ENCODE data around the gene ATP5F1D. TPM values are rescaled to one million over a fixed set of nuclear protein-coding genes. Genes with fewer than 3 reads are reported as not detected.

ATP5F1D gene
- total RNA-seq, 1 donor from 2014 or later, result 501 TPM

GRCh38 chr19:1285737-1286360 lies 44.3 kb downstream of the ATP5F1D start, which contains the start of gene EFNA2:
Gene EFNA2 (plus strand): TSS chr19:1285873. CDS start chr19:1286169, 296 bp downstream.
- no peak for DNase-seq
- H3K4me1 ChIP-seq, result peaks cover 12% of the 10 kb centered on the region
- peaks cover 78% of the 10 kb centered on the region for H3K27me3 ChIP-seq (ENCODE audit: low read depth)
- no peaks in the 10 kb centered on the region for H3K36me3 ChIP-seq
- TF ChIP-seq, protein P1, sequence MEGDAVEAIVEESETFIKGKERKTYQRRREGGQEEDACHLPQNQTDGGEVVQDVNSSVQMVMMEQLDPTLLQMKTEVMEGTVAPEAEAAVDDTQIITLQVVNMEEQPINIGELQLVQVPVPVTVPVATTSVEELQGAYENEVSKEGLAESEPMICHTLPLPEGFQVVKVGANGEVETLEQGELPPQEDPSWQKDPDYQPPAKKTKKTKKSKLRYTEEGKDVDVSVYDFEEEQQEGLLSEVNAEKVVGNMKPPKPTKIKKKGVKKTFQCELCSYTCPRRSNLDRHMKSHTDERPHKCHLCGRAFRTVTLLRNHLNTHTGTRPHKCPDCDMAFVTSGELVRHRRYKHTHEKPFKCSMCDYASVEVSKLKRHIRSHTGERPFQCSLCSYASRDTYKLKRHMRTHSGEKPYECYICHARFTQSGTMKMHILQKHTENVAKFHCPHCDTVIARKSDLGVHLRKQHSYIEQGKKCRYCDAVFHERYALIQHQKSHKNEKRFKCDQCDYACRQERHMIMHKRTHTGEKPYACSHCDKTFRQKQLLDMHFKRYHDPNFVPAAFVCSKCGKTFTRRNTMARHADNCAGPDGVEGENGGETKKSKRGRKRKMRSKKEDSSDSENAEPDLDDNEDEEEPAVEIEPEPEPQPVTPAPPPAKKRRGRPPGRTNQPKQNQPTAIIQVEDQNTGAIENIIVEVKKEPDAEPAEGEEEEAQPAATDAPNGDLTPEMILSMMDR (IDR thresholded peaks at IDR 0.05; ENCODE audit: borderline replicate concordance), result no peak
- intact Hi-C loops (cut with micrococcal nuclease), result no loop called here
- H3K9me3 ChIP-seq (replicated peaks), result no peaks in the 10 kb centered on the region
- H3K27ac ChIP-seq (replicated peaks), result no peak within 1 kb of the TSS
- peak within 1 kb of the TSS; percentile 27 for H3K4me3 ChIP-seq

DNA sequence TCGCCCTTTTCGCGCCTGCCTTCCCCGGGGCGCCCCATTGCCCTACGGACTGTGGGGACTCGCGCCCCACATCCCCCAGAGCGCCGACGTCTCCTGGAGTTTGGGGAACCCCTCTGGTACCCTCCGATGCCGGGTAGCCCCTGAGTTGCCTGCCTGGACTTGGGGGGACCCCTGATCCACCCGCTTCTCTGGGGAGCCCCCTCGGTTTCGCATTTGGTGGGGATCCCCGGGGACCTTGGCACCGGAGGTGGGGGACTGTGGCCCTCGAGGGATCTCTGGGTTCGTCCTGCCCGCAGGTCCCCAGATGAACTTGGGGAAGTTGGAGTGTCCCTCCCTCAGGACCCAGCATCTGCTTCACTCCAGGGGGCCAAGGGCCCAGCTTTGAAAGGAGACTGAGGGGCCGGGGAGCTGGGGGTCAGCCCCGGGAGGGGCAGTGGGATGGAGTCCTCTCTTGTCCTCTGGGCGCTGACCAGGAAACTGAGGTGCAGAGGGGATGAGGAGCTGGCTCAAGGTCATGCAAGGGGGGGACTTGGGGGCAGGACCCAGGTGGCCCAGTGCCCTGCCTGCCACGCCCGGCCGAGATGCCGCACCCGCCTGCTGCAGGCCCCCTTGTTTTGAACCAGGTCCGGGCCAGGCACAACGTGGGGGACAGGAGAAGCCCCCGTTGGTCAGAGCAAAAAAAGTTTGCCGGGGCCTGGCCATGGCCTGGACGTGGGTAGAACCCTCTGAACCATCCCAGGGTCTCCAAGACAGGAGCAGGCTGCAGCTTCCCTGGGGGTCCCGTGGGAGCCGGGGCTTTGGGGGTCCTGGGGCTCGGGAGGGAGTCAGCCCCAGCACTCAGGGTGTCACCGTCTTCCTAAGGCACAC lies 45.2 kb downstream of the ATP5F1D start:
- Histone ChIP-seq H3K4me1 (peaks cover 12% of the 10 kb centered on the region), H3K27me3 (ENCODE audit: low read depth) (peaks cover 87% of the 10 kb centered on the region), H3K36me3 (no peaks in the 10 kb centered on the region), H3K9me3 (replicated peaks) (no peaks in the 10 kb centered on the region), H3K4me3 (peak overlapping the region; percentile 27), H3K27ac (replicated peaks) (no peak overlapping the region)
- intact Hi-C loops (cut with micrococcal nuclease), result no loop called here
- no peak for DNase-seq
- TF ChIP-seq, protein P1 (IDR thresholded peaks at IDR 0.05; ENCODE audit: borderline replicate concordance), result no peak

- no peak for DNase-seq
- intact Hi-C loops (cut with micrococcal nuclease), result no loop called here
These were observed 46.0 kb downstream of the ATP5F1D start for GRCh38 chr19:1287354-1288225.

DNA sequence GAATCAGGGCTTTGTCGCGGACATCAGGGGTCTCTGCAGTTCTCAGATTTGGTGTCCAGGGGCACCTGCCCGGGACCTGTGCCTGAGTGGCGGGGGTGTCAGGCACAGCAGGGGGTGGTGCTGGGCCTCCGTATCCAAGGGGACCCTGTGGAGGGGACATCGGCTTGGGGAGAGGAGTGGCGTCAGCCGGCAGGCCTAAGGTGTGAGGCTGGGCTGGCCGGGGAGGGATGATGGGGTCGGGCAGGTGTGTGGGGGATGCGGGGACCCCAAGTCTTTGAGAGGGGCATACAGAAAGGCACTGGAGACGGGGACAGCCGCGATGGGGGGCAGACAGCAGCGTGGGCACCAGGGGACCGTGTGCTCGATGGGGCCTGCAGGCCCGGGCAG lies 46.7 kb downstream of the ATP5F1D start:
- peaks cover 12% of the 10 kb centered on the region for H3K4me1 ChIP-seq
- DNase-seq, result no peak

More at GRCh38 chr19:1287354-1288225, 46.0 kb downstream of the ATP5F1D start:
- peaks cover 95% of the 10 kb centered on the region for H3K27me3 ChIP-seq (ENCODE audit: low read depth)
- no peaks in the 10 kb centered on the region for H3K36me3 ChIP-seq
- peaks cover 12% of the 10 kb centered on the region for H3K4me1 ChIP-seq
- no peaks in the 10 kb centered on the region for H3K9me3 ChIP-seq (replicated peaks)
- H3K4me3 ChIP-seq, result no peak overlapping the region
- H3K27ac ChIP-seq (replicated peaks), result no peak overlapping the region
- TF ChIP-seq, protein P1 (IDR thresholded peaks at IDR 0.05; ENCODE audit: borderline replicate concordance), result no peak

More for the DNA sequence above, 46.7 kb downstream of the ATP5F1D start:
- no peak overlapping the region for H3K4me3 ChIP-seq
- H3K27ac ChIP-seq (replicated peaks), result no peak overlapping the region
- H3K27me3 ChIP-seq (ENCODE audit: low read depth), result peaks cover 96% of the 10 kb centered on the region
- TF ChIP-seq, protein P1 (IDR thresholded peaks at IDR 0.05; ENCODE audit: borderline replicate concordance), result no peak
- H3K9me3 ChIP-seq (replicated peaks), result no peaks in the 10 kb centered on the region
- intact Hi-C loops (cut with micrococcal nuclease), result no loop called here
- H3K36me3 ChIP-seq, result no peaks in the 10 kb centered on the region

All from left ventricle myocardium inferior (tissue), 1 donor.